GM12865 (cell line): ENCODE results near the gene FAM81A.
A peak's percentile ranks its signal among the peaks of the same experiment; 100 is the strongest.
"Not testable (repeated sequence)": the region's sequence is repeated elsewhere in the genome, so short reads cannot be mapped to it uniquely, and the experiment has no call there.

ENCODE experiments used
- DNase-seq: peaks from one replicate; pipeline ENCODE4 v3.0.0; 2010; ENCODE audit warnings: low read depth
- H3K4me3 ChIP-seq: 2 replicates; pipeline ENCODE4 v1.5.1; 2011; ENCODE audit warnings: mild to moderate bottlenecking, low read depth, low read length, control low read depth
- CTCF ChIP-seq: IDR thresholded peaks from 2 replicates; pipeline ENCODE4 v1.5.1; 2011; ENCODE audit warnings: low read length, control low read depth, low read depth, inconsistent platforms; ENCODE audit not compliant: insufficient read depth; ENCODE audit errors: missing control alignments

FAM81A gene

GRCh38 chr15:59424616-59425015 lies 13.4 kb upstream of the FAM81A start:
- H3K4me3 ChIP-seq = no peak overlapping the region
- TF ChIP-seq CTCF = no peak
- DNase-seq = no peak

- H3K4me3 ChIP-seq, DNase-seq: not testable (repeated sequence)
Observed at GRCh38 chr15:59428898-59429297, 9.1 kb upstream of the FAM81A start.

DNA sequence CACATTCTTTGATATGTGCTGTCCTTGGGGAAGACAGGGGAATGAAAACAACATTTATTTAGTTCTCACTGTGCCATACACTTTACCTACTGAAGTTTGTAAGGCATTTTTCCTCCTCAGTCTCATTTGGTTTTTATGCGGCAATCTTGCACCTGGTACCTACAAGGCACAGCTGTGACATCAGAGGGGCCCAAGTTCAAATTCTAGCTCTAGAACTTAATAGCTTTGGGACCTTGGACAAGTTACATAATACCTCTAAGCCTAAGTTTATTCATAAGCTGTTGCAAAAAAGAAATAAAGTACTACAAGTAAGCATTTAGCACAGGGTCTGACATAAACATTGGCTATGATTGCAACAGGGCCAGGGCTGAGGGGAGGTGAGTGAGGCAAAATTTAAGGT lies 5.6 kb upstream of the FAM81A start:
- no peak overlapping the region for H3K4me3 ChIP-seq
- DNase-seq = no peak
- no peak for TF ChIP-seq CTCF

- no peak for DNase-seq
- no peak overlapping the region for H3K4me3 ChIP-seq
- TF ChIP-seq CTCF = no peak
Observed at GRCh38 chr15:59434481-59434880, 3.5 kb upstream of the FAM81A start.

GRCh38 chr15:59436774-59437141 lies 1.2 kb upstream of the FAM81A start:
- TF ChIP-seq CTCF = no peak
- no peak overlapping the region for H3K4me3 ChIP-seq
- DNase-seq = peak; percentile 31

GRCh38 chr15:59437142-59437816 lies 707 bp upstream of the FAM81A start:
- no peak for DNase-seq
- TF ChIP-seq CTCF = no peak
- peak overlapping the region; percentile 84 for H3K4me3 ChIP-seq

DNA sequence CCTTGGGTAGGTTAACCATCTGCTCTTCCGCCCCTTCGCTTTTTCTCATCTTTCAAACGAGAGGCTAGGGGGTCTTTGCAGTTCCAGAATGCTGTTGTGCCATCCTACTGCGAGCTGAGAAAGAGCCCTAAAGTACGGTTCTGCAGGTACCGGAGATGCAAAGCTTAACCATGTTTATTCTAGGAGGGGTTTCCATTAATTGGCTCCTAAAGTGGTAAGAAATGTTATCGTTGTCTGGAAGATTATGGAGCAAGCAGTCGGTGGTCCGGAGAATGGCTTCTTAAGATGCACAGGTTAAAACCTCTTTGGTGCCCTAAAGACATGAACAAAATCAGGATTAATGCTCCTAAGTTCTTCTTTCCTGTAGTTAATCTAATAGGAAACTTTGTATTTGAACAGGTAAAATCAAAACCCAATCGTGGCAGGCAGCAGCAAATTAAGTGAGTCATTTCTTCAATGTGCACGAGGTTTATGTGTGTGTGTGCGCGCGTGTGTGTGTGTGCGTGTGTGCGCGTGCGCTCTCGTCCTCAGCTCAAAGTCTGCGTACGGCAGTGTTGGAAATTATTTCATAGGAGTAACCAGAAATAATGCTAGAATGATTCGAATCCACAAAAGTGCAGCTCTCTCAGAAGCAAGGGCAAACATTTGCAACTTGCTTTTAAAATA lies 772 bp downstream of the FAM81A start:
- no peak for TF ChIP-seq CTCF
- DNase-seq = no peak
- peak overlapping the region; percentile 90 for H3K4me3 ChIP-seq
